ENCODE measurements around the gene IGFBP7.
"Not testable (repeated sequence)": the region's sequence is repeated elsewhere in the genome, so short reads cannot be mapped to it uniquely, and the experiment has no call there.

IGFBP7 gene

DNA sequence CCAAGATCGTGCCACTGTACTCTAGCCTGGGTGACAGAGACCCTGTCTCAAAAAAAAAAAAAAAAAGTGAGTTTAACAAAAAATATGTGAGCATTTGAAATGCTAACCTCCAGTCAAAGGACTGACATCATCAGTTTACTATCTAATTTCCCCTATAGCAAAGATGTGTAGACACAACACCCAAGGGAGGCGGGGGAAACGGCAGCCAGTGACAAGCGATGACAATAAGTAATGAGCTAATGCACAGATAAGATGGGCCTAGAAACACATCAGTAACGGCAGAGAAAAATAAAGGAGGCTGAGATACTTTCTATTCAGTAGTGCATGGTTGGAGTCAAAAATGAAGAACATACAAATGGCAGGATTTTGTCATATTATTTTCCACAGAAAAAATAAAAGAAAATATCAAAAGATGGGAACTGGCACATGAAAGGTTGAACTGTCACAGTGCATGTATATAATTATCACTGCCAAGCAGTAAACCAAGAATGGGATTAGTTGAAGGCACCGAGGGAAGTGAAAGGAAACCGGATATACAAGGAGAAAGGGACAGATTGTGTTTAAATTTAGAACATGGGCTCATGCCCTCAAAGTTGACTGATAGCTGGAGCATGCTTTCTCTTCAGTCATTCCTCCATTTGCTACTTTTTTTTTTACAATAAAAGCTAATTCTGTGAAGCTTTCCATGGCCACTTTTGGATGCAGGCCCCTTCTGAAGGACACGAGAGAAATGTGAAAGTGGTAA is 41.8 kb downstream of the IGFBP7 start:
- DNase-seq: no peak

DNA sequence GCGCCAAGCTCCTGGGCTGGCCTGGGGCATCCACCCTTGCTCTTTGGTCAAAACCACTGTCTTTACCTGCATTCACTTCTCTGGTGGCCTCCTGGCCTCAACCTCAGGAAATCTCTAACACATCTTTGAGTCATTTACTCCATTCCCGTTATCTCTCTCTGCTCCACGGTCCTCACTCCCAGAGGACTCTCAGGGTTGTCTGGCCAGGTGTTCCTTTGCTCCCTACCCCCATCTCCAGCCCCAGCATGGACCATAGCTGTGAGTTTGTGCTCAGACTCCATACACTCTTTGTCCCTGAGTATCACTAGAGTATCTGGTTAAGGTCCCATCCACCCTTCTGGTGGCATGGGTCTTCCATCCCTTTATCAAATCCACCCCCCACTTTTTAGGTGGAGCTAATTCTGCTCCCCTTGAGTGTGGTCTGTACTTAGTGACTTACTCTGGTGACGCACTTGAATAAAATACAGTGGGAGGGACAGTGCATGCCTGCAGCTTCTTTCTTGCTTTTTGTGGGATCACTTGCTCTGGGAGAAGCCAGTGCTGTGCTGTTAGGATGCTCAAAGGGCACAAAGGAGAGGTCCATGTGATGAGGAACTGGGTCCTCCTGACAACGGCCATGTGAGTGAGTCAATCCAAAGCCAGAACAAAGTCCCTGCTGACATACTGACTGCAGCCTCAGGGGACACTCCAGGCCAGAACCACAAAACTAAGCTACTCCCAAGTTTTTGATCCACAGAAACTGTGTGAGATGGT is 44.3 kb downstream of the IGFBP7 start:
- no peak for DNase-seq

GRCh38 chr4:57064811-57065711 is 45.1 kb downstream of the IGFBP7 start:
- DNase-seq: peak; percentile 46

DNA sequence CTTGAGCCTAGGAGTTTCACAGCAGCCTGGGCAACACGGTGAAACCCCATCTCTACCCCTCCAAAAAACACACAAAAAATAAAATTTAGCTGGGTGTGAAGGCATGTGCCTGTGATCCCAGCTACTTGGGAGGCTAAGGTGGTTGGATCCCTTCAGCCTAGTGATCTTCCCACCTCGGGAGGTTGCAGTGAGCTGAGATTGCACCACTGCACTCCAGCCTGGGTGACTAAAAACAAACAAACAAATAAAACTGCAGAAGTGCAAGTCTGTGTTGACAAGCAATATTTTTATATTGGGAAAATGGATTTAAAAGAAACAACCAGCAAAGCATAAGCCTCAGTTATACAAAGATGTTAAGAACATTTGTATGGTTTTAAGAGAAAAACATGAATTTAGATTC is 46.1 kb downstream of the IGFBP7 start:
- no peak for DNase-seq

GRCh38 chr4:57063518-57063917 is 46.7 kb downstream of the IGFBP7 start:
- DNase-seq: no peak

DNA sequence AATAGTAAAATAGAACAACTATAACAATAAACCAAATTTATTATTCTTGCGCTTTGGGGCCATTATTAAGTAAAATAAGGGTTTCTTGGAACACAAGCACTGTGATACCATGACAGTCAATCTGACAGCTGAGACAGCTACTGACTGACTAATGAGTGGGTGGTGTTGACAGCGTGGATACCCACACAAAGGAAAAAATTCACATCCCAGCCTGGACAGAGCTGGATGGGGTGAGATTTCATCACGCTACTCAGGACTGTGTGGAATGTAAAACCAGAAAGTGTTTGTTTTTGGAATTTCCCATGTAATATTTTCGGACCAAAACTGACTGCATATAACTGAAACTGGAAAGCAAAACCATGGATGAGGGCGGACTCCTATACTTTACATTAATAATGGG is 48.8 kb downstream of the IGFBP7 start:
- DNase-seq: no peak

GRCh38 chr4:57060717-57061067 is 49.5 kb downstream of the IGFBP7 start:
- DNase-seq: not testable (repeated sequence)

DNA sequence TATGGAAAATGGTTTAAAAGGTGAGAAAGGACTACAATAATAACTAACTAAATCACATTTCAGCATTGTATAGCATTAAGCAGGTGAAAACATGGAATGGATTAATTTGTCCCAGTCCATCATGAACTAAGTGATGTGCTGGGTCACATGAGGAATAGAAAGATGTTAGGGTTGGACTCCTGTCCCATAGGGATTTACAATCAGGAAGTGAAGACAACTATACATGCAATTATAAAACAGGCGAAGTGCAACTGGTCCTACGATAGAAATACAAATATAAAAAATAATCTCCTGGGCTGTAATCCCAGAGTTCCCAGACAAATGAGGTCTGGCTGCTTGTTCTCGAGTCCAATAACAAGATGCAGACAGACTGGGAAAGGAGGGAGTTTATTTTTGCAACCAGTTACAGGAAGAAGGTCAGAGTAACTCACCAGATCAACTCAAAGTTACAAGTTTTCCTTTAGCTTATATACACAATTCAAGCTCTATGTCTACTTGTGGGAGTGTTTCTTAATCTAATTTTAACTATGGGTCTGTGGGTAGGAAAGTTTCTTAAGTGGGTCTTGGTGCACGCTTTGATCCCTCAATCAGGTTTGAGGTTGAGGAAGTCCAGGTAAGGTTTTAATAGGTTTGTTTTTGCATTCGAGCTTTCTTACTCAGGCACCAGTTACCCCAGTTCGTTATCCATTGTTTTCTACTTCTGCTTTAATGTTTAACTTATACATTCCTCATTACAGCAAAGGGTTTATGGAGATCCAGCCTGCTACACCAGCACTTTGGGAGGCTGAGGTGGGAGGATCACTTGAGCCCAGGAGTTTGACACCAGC is 50.1 kb downstream of the IGFBP7 start:
- no peak for DNase-seq

GRCh38 chr4:57055886-57056285 is 54.3 kb downstream of the IGFBP7 start:
- peak; percentile 20 for DNase-seq

DNA sequence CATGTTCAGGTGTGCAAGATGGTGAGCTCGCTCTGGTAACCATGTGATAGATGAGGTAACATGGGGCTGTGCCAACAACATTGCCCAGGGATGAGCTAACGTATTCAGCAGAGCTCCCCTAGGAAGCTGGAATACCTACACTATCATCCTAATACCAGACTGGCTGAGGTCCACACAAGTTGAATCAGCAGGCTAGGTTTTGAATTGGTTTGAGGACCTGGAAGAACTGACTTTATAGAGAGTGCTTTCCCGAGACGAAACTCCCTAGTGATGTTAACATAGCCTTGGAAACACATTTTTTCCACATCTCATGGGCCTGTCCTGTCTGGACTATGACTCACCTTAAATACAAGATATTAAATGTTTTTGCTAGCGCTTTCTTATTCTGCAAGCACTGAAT is 56.7 kb downstream of the IGFBP7 start:
- DNase-seq: no peak

- DNase-seq: no peak
These were observed 58.7 kb downstream of the IGFBP7 start for GRCh38 chr4:57051524-57051923.

- DNase-seq: no peak
These were observed 59.1 kb downstream of the IGFBP7 start for GRCh38 chr4:57051095-57051494.

GRCh38 chr4:57048590-57049304 is 61.4 kb downstream of the IGFBP7 start:
- no peak for DNase-seq

- not testable (repeated sequence) for DNase-seq
These were observed 63.1 kb downstream of the IGFBP7 start for GRCh38 chr4:57047046-57047445.

GRCh38 chr4:57044996-57045395 is 65.2 kb downstream of the IGFBP7 start:
- no peak for DNase-seq

DNA sequence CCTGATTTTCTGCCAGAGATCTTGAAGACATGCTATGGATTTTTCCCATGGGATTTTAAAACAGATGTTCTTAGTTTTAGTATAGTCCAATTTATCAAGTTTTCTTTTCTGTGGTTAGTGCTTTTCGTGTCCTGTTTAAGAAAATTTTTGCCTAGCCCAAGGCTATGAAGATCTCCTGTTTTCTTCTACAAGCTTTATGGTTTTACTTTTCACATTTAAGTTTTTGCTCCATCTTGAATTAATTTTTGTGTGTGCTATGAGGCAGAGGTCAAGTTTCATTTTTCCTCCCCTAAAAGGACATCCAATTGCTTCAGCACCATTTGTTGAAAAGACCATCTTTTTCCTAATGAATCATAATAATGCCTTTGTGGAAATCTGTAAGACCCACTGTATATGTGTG is 65.9 kb downstream of the IGFBP7 start:
- DNase-seq: no peak

GRCh38 chr4:57043347-57044251 is 66.6 kb downstream of the IGFBP7 start:
- no peak for DNase-seq

DNA sequence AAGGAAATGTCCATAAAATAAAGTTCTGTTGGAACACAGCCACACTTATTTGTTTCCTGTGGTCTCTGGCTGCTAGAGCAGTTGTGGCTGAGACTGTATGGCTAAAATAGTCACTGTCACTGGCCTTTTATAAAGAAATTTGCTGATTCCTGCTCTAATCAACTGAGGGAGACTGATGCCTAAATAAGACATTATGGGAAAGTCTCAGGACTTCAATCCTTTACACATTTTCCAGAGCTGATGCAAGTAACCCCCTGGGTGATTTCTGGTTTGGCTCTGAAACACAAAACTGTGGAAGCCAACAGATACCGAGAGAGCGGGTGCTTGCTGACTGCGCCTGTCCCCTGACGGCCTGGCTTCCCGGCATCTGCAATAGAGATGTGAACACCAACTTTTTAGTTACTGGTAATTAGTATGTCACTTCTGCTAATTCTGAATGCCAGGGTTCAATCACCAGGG is 67.4 kb downstream of the IGFBP7 start:
- DNase-seq: no peak

GRCh38 chr4:57041020-57041419 is 69.2 kb downstream of the IGFBP7 start:
- DNase-seq: no peak

DNA sequence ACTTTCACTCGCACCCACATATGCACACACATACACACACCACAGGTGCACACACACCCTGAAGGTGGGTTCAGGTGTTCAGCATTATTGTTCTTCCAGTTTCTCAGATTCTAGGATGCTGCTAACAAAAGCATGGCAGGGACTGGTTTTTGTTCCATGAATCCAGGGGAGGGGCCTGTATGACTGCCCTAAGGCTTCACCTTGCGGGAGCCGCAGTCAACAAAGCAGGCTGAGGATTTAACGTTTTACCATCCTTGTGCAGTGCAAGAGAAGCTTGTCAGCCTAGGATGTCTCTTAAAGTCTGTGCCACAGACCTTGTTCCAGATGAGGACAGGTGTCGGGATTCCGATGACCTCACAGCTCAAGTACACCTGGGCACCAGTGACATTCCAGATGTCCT is 69.7 kb downstream of the IGFBP7 start:
- DNase-seq: no peak

- no peak for DNase-seq
These were observed 70.8 kb downstream of the IGFBP7 start for GRCh38 chr4:57039345-57039744.
